ENCODE results near the gene KBTBD4. TPM values are rescaled to one million over a fixed set of nuclear protein-coding genes. Genes with fewer than 3 reads are reported as not detected.

Gene KBTBD4
- total RNA-seq, 2 donors from 2014 or later: 3.6 to 6.7 TPM

- Histone ChIP-seq H3K9me3 (no peaks in the 10 kb centered on the region), H3K4me1 (peaks cover 13% of the 10 kb centered on the region), H3K4me3 (no peak overlapping the region), H3K27me3 (peaks cover 0 to 29% of the 10 kb centered on the region in 2 donors), H3K36me3 (replicated peaks in 1 of 2; ENCODE audit: insufficient read depth in 1 of 2, low read depth in 2 of 2) (no peaks in the 10 kb centered on the region), H3K27ac (no peak overlapping the region)
- no peak for DNase-seq
- WGBS, 2 donors: 47 to 62% methylated on average over 2 of the region's 2 CpGs
- TF ChIP-seq CTCF (IDR thresholded peaks at IDR 0.05) (no peak), POLR2A (IDR thresholded peaks at IDR 0.05) (no peak)
- intact Hi-C loops (cut with DNase I): no loop called here
- ATAC-seq: no peak
Measured at GRCh38 chr11:47592970-47593369, 14.2 kb upstream of the KBTBD4 start.

GRCh38 chr11:47592251-47592650, 13.5 kb upstream of the KBTBD4 start:
- H3K27me3 ChIP-seq: peaks cover 0 to 29% of the 10 kb centered on the region in 2 donors
- intact Hi-C loops (cut with DNase I): no loop called here

GRCh38 chr11:47591764-47592163, 13.0 kb upstream of the KBTBD4 start:
- Histone ChIP-seq H3K27ac (no peak overlapping the region), H3K4me3 (no peak overlapping the region), H3K36me3 (replicated peaks in 1 of 2; ENCODE audit: insufficient read depth in 1 of 2, low read depth in 2 of 2) (no peaks in the 10 kb centered on the region), H3K9me3 (no peaks in the 10 kb centered on the region), H3K4me1 (peaks cover 13% of the 10 kb centered on the region), H3K27me3 (peaks cover 0 to 29% of the 10 kb centered on the region in 2 donors)
- ATAC-seq: no peak
- 52 to 63% methylated on average over 7 of the region's 7 CpGs for WGBS, 2 donors
- intact Hi-C loops (cut with DNase I): no loop called here
- no peak for DNase-seq
- TF ChIP-seq CTCF (IDR thresholded peaks at IDR 0.05) (no peak), POLR2A (IDR thresholded peaks at IDR 0.05) (no peak)

More at GRCh38 chr11:47592251-47592650, 13.5 kb upstream of the KBTBD4 start:
- Histone ChIP-seq H3K27ac (no peak overlapping the region), H3K9me3 (no peaks in the 10 kb centered on the region), H3K4me3 (no peak overlapping the region), H3K36me3 (replicated peaks in 1 of 2; ENCODE audit: insufficient read depth in 1 of 2, low read depth in 2 of 2) (no peaks in the 10 kb centered on the region), H3K4me1 (peaks cover 13% of the 10 kb centered on the region)
- TF ChIP-seq POLR2A (IDR thresholded peaks at IDR 0.05) (no peak), CTCF (IDR thresholded peaks at IDR 0.05) (no peak)
- 66 to 74% methylated on average over 4 of the region's 4 CpGs for WGBS, 2 donors
- no peak for ATAC-seq
- DNase-seq: no peak

GRCh38 chr11:47589977-47590861, 11.4 kb upstream of the KBTBD4 start:
- Histone ChIP-seq H3K27ac (no peak overlapping the region), H3K4me1 (peaks cover 13% of the 10 kb centered on the region), H3K4me3 (no peak overlapping the region), H3K9me3 (no peaks in the 10 kb centered on the region), H3K27me3 (peaks cover 0 to 29% of the 10 kb centered on the region in 2 donors), H3K36me3 (replicated peaks in 1 of 2; ENCODE audit: insufficient read depth in 1 of 2, low read depth in 2 of 2) (no peaks in the 10 kb centered on the region)
- 47 to 92% methylated on average over 12 to 80 of the region's 122 CpGs for WGBS, 2 donors
- no peak for TF ChIP-seq CTCF (IDR thresholded peaks at IDR 0.05)
- no peak for TF ChIP-seq POLR2A (IDR thresholded peaks at IDR 0.05)
- intact Hi-C loops (cut with DNase I): no loop called here
- no peak for DNase-seq
- no peak for ATAC-seq
